Activated T-cell treated with anti-CD3 and anti-CD28 coated beads for 48 hours (primary cell): ENCODE data around the gene TMCO4.

ENCODE experiments used
- DNase-seq: peaks from one replicate; pipeline ENCODE4 v3.0.0-alpha.2; 2020; ENCODE audit warnings: low read depth

The TMCO4 gene

DNA sequence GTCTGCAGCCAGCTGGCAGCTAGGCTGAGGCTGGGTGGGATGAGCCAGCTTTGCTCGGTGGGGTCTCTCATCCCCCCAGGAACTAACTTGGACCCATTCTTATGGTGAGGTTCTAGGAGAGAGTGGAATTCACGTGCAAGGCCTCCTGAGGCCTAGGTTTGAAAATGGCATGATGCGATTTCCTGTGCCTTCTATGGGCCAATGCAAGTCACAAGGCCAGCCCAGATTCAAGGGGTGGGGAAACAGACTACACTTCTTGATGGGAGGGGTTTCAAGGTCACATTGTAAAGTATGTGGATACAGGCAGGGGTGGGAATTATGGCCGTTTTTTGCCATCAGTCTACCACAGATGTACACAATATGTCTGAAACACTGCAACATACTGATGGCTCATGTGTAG, 86.8 kb downstream of the TMCO4 start:
- DNase-seq = no peak

GRCh38 chr1:19710825-19711611, 88.7 kb downstream of the TMCO4 start:
- peak; percentile 34 for DNase-seq

- DNase-seq = no peak
Observed at GRCh38 chr1:19709260-19709793, 90.4 kb downstream of the TMCO4 start.

DNA sequence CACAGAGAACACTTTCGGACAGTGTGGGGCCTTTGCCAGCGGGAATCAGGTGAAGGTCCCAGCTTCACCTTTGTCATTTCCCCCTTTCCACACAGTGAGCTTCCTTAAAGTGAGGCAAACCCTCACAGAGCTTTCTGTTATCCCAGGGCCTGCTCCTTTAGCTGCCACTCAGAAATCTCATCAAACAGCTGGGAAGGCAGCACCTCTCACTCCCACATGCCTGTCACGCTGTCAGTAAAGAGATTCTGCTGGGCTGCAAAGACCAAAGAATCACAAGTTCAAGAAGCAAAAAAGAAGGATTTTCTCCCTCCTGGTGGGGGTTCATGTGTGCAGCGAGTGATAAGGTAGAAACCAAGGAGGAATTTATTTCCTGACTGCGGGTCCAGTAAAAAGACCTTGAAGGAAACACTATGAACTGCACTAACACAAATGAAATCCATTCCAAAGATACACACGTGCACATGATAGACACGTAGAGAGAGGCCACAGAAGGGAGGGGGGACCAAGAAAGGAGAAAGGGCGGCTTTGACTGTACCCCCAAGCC, 91.1 kb downstream of the TMCO4 start:
- DNase-seq = no peak

- no peak for DNase-seq
Observed at GRCh38 chr1:19706136-19706535, 93.6 kb downstream of the TMCO4 start.

DNA sequence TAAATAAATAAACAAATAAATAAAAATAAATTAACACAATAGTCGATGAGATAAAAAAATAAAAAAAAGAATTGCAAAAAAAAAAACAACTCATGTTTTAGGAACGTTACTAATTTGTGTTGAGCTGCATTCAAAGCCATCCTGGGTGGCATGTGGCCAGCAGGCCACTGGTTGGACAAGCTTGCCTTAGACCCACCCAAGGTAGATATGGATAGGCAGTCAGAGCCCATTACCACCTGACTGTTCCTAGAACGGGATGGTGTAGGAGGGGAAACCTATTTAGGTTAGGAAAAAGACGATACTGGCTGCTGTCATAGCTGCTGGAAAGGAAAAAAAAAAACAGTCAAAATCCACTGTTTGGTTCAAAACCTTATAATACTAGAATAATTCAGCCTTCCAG, 94.3 kb downstream of the TMCO4 start:
- no peak for DNase-seq

DNA sequence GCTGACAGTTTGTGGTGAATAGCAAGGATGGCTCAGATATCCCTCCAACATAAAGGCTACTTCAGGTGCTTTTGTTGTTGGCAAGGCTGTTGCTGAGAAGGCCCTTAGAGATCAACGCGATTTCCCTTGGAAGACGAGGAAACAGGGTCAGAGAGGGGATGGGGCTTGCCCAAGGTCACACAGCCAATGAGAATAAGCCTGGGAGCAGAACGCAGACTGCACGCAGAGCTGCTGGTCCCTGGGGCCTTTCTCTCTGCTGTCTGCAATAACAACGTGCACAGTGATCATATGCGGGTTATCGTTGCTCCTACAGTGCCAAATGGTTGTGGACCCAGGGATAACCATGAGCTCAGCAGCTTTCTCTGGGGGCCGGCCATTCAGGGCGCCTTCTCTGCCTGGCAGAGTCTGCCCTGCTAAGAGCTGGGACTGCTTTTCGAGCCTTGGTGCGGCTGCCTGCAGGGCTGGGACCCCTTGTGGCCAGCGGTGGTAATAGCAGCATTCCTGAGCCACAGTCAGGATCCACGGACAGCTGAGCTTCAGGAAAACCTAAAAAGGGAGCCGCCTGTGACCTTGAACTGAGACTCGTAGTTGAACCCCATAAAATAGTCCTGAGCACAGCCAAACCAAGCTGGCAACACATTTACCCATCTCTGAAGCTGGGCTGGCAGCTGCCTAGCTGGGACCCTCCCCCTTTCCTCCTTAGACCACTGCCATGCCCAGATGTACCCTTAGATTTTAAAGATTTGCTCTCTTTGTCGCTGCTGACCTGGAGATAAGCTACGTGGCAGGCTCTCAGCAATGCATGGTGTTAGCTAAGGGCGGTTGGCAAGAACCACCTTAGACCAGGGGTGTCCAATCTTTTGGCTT, 95.2 kb downstream of the TMCO4 start:
- DNase-seq = peak; percentile 37

- no peak for DNase-seq
Observed at GRCh38 chr1:19703280-19703679, 96.4 kb downstream of the TMCO4 start.

- no peak for DNase-seq
Observed at GRCh38 chr1:19700079-19700777, 99.5 kb downstream of the TMCO4 start.

GRCh38 chr1:19698181-19698580, 101.5 kb downstream of the TMCO4 start:
- no peak for DNase-seq

GRCh38 chr1:19696820-19697219, 102.9 kb downstream of the TMCO4 start:
- no peak for DNase-seq

GRCh38 chr1:19695772-19696171, 103.9 kb downstream of the TMCO4 start:
- DNase-seq = no peak

- DNase-seq = no peak
Observed at GRCh38 chr1:19694298-19694697, 105.4 kb downstream of the TMCO4 start.

DNA sequence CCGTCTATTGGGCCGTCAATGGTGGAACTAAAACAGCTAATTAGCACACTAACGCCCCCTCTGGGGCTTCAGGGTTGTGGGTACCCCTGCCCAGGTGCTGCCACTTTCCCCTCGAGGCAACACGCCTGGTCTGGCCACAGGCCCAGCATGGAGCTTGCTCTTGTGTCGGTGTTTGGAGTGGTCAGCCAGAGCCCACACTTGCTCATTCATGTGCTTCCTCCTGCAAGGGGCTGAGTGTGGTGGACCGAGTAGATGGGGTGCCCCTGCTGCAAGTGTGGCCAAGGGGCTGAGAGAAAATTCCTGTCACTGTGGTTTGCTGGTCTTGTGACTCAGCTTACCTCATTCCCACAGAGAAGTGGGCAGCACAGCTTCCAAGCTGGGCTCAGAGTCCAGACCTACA, 109.4 kb downstream of the TMCO4 start:
- no peak for DNase-seq

DNA sequence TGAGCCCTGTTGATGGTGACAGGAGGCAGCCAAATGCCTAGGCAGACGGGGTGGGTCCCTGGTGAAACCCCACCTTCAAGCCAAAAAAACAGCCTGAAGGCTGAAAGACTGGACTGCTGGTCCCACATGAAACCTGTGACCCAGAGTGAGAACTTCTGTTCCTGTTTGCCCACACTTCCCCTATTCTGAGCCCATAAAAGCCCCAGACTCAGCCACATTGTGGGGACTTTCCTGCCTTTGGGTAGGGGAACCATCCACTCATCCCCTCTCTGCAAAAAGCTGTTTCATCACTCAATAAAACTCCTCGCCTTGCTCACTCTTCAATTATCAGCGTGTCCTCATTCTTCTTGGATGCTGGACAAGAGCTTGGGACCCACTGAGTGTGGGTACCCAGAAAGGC, 109.9 kb downstream of the TMCO4 start:
- DNase-seq = no peak

DNA sequence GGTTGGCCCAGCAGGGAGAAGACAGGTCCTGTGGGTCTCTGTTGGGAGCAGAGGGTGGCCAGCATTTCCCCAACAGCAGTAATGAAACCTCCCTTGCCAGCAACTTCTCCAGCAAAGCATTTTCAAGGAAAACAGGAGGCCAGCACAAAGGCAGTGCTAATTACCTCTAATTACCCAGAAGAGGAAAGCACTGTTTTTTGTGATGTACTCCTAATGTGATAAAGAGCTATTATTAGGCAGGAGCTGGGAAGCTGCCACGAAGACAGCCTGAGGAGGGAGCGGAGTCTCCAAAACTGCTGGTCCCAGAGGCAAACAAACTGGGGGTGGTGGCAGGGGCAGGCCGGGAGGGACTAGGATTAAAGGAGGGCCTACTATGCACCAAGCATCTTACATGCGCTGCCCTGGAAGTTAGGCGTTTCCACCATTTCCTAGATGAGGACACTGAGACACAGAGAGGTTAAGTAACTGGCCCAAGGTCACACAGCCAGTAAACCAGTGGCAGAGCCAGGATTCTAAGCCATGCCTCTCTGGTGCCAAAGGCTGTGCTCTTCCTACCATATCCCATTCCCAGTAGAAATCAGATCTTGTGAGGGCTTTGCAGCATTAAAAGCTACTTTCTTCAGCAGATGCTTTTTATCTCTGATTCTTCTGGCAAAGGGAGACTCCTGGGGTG, 110.5 kb downstream of the TMCO4 start:
- DNase-seq = no peak

GRCh38 chr1:19688041-19688842, 111.5 kb downstream of the TMCO4 start:
- DNase-seq = no peak

DNA sequence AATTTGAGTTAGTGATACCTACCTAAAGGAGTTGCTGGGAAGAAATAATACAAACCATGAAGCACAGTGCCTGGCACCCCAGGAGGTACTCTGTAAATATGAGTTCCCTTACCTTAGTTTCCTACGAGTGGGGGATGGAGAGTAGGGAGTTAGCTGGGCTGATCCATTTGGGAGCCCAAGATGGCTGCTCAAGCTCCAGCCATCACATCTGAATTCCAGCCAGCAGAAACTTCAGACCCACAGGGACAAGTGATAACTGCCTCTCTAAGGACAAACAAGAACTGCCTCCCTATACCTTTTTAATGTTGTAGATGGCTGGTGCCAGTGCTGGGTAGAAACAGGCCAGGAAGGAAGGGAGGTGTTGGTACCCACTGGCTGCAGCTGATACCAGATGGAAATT, 112.3 kb downstream of the TMCO4 start:
- no peak for DNase-seq

DNA sequence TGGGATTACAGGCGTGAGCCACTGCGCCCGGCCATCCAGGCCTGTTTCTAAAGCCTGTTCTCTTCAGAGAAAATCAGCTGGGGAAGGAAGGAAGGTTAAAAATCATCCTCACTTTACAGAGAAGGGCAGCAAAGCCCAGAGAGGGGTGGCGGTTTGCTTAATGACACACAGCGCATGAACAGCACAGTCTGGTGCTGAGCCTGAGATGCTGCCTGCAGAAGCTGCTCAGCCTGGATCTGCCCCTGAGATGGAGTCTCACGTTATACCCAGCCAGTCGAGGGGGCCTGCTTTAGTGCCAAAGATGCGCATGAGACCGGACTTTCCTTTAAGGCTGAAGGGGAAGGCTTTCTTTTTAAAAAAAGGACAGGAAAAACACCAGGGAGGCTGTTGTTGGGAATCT, 113.7 kb downstream of the TMCO4 start:
- no peak for DNase-seq

GRCh38 chr1:19684677-19685076, 115.0 kb downstream of the TMCO4 start:
- DNase-seq = no peak

DNA sequence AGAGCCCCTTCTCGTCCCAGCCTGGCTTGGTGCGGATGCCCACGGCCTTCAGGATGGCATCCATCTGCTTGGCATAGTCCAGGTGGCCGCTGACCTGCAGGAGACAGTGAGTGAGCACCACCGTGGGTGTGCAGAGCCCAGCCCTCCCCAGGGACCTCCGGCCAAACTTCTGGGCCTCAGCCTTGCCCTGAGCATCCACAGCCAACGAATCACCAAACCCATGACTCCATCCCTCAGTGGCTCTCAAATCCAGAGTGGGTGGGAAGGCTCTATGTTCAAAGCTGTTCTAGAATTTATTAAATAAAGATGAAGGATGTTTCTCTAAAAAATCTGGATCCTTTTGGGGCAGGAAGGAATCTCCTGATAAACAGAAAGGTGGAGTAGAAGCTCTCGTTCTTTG, 116.4 kb downstream of the TMCO4 start:
- DNase-seq = no peak
